B cell (primary cell): ENCODE data around the gene NOL4L. TPM values are rescaled to one million over a fixed set of nuclear protein-coding genes. Genes with fewer than 3 reads are reported as not detected.

Source experiments
- ATAC-seq: fragments of 200-7000 bp; cut with Tn5 transposase; one replicate; pipeline ENCODE4 v1.10.0; 2021; ENCODE audit warnings: low read depth, mild to moderate bottlenecking, moderate number of reproducible peaks, moderate library complexity
- CTCF ChIA-PET: fragments of 350-600 bp; sonication (Branson Sonifier 250); formaldehyde crosslinking; loops from one replicate; lab custom pipeline; 2021; ENCODE audit warnings: antibody characterized with exemption, inconsistent platforms; lab: Charles Lee
- POLR2A ChIA-PET: fragments of 350-600 bp; sonication (Branson Sonifier 250); formaldehyde crosslinking; loops from one replicate; lab custom pipeline; 2021; ENCODE audit warnings: antibody characterized with exemption; lab: Charles Lee
- DNase-seq: peaks from one replicate; pipeline ENCODE4 v3.0.0; 2013
- H2AFZ ChIP-seq: 2 replicates; pipeline ENCODE4 v1.6.1; 2012; ENCODE audit warnings: mild to moderate bottlenecking, low read depth, low read length; ENCODE audit not compliant: insufficient read depth, poor library complexity, severe bottlenecking
- H3K27ac ChIP-seq, 2 donors: 1 replicate in 1 of 2; 2 replicates in 1 of 2; pipeline ENCODE4 v1.5.1; 2012 to 2013; ENCODE audit warnings: low read length in 2 of 2, mild to moderate bottlenecking in 2 of 2, moderate library complexity in 1 of 2
- H3K27me3 ChIP-seq, 4 experiments: fragments of 200-600 bp in 1 of 4; sonication (generic) in 1 of 4; replicated peaks in 1 of 4; 1 replicate in 2 of 4; 2 replicates in 2 of 4; pipeline versions ENCODE4 v1.6.1 to v1.7.0; 2013 to 2016; ENCODE audit warnings: low read length in 3 of 4, mild to moderate bottlenecking in 2 of 4, mixed read lengths in 1 of 4, moderate library complexity in 1 of 4; ENCODE audit not compliant: insufficient read depth in 4 of 4, control insufficient read depth in 3 of 4; ENCODE audit errors: control extremely low read depth in 1 of 4
- H3K36me3 ChIP-seq, 2 experiments: replicated peaks in 1 of 2; 1 replicate in 1 of 2; 2 replicates in 1 of 2; pipeline versions ENCODE4 v1.6.1 to v1.7.1; 2013; ENCODE audit warnings: low read length in 1 of 2; ENCODE audit not compliant: insufficient read depth in 2 of 2, control insufficient read depth in 1 of 2; ENCODE audit errors: control extremely low read depth in 1 of 2, extremely low read depth in 1 of 2
- H3K4me1 ChIP-seq, 2 donors: fragments of 200-600 bp in 1 of 2; sonication (generic) in 1 of 2; 1 replicate in 1 of 2; 2 replicates in 1 of 2; pipeline versions ENCODE4 v1.5.1 to v1.6.1; 2013 to 2017; ENCODE audit warnings: low read length in 2 of 2; ENCODE audit not compliant: control insufficient read depth in 2 of 2, insufficient read depth in 2 of 2
- H3K4me2 ChIP-seq: replicated peaks from 2 replicates; pipeline ENCODE3; 2012; ENCODE audit warnings: mild to moderate bottlenecking, low read depth, low read length; ENCODE audit not compliant: poor library complexity, severe bottlenecking
- H3K4me3 ChIP-seq, 5 experiments: fragments of 200-600 bp in 1 of 5; sonication (generic) in 1 of 5; 1 replicate in 3 of 5; 2 replicates in 2 of 5; pipeline versions ENCODE4 v1.5.1 to v1.7.0; 2011 to 2016; ENCODE audit warnings: low read length in 4 of 5, mild to moderate bottlenecking in 4 of 5, low read depth in 2 of 5, control low read depth in 1 of 5, moderate library complexity in 1 of 5; ENCODE audit not compliant: insufficient read depth in 1 of 5; ENCODE audit errors: control extremely low read depth in 1 of 5, extremely low read depth in 1 of 5
- H3K79me2 ChIP-seq: fragments of 200-600 bp; sonication (generic); one replicate; pipeline ENCODE4 v1.6.0; 2016; ENCODE audit warnings: low read length; ENCODE audit not compliant: control insufficient read depth, insufficient read depth
- H3K9ac ChIP-seq: fragments of 200-600 bp; sonication (generic); 2 replicates; pipeline ENCODE4 v1.6.1; 2017; ENCODE audit warnings: mild to moderate bottlenecking, low read length, moderate library complexity
- H3K9me3 ChIP-seq, 3 donors: one replicate each; pipeline versions ENCODE4 v1.6.1 to v1.7.1; 2013; ENCODE audit warnings: low read length in 2 of 3; ENCODE audit not compliant: control insufficient read depth in 2 of 3, insufficient read depth in 1 of 3; ENCODE audit errors: control extremely low read depth in 1 of 3
- H4K20me1 ChIP-seq: 2 replicates; pipeline ENCODE4 v1.6.0; 2012; ENCODE audit warnings: mild to moderate bottlenecking, low read length; ENCODE audit not compliant: insufficient read depth, control insufficient read depth, poor library complexity, severe bottlenecking
- H3K27ac Mint-ChIP-seq: one replicate; pipeline ENCODE4 v1.8.0; 2021; ENCODE audit warnings: mixed read lengths
- H3K27me3 Mint-ChIP-seq: one replicate; pipeline ENCODE4 v1.8.0; 2021; ENCODE audit warnings: mixed read lengths
- H3K4me1 Mint-ChIP-seq: one replicate; pipeline ENCODE4 v1.8.0; 2021; ENCODE audit warnings: mixed read lengths
- H3K4me3 Mint-ChIP-seq: one replicate; pipeline ENCODE4 v1.8.0; 2021; ENCODE audit warnings: mixed read lengths
- H3K9me3 Mint-ChIP-seq: one replicate; pipeline ENCODE4 v1.8.0; 2022; ENCODE audit warnings: mixed read lengths; ENCODE audit not compliant: insufficient read depth
- EZH2 ChIP-seq: IDR thresholded peaks from 2 replicates; pipeline ENCODE4 v1.6.1; 2012; ENCODE audit warnings: borderline replicate concordance, low read depth, mild to moderate bottlenecking, moderate library complexity, low read length; ENCODE audit not compliant: insufficient read depth, poor library complexity, severe bottlenecking
- WGBS: methylation state at CpG from one replicate; pipeline ENCODE4 v1.1.5; 2013; ENCODE audit warnings: missing lambda C conversion rate; ENCODE audit not compliant: insufficient coverage; 5-methylcytosine and 5-hydroxymethylcytosine counted together
- intact Hi-C: fragments of 100-400 bp; cut with micrococcal nuclease; formaldehyde crosslinking; loops from one replicate; pipeline ENCODE4 v1.10.0; 2022
- polyA plus RNA-seq: library from polyadenylated mRNA; depleted of rRNA; stranded (reverse); fragments of >200 nt; gene quantifications from 2 replicates; pipeline ENCODE4 v1.2.3, GENCODE V29; 2012
- total RNA-seq, 2 donors: library from RNA; stranded (reverse); fragments of 120-200 nt in 1 of 2; gene quantifications; 1 replicate in 1 of 2; 2 replicates in 1 of 2; pipeline versions ENCODE4 v1.2.3 to v1.2.4, GENCODE V29; 2013 to 2022
- TF ChIP-seq, protein P1 (sequence below): fragments of 200-600 bp; IDR thresholded peaks from one replicate; pipeline ENCODE4 v1.8.0; 2022; ENCODE audit warnings: antibody characterized with exemption, mild to moderate bottlenecking

The NOL4L gene
- total and polyA plus RNA-seq, 2 donors (not counting 1 experiment from before 2014, with no cell fraction given) = 6.5 to 7.9 TPM

DNA sequence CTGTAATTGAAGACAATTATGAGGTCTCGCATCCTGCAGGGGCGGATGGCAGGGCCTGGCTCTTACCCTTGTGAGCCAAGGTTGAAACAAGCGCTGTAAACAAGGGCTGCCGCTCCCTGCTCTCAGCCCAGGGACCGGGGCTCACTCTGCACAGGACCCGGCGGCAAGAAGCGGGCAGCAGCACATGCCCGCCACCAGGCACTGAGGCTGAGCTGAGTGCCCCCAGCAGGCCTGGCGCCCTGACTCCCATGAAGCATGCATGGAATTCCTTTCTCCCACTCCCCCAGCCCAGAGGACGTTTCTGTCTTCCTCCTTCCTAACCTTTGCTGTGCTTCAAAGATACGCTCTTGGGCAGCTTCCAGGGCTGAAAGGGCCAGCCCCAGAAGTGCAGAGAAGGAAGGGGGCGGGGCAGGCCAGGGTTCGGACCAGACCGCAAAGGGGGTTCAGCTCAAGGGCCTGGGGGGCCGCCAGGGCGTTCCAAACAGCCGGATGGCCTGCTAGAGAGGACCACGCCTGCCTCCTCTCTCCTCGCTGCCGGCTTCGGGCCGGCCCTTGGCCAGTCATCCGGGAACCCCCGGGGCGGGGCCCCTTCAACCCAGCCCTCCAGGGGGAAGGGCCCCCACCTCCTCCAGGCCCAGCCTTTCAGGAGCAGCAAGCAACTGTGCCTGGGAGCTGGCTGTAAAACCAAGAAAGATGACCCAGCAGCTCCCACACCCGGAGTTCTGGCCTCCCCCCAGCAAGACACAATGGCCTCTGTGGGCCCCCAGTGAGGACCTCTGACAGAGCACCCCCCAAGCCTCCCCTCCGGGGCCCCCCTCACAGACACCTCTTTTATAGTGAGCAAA is 109.9 kb downstream of the NOL4L start:
- peaks cover 7% of the 10 kb centered on the region for H4K20me1 ChIP-seq
- peaks cover 6% of the 10 kb centered on the region for H3K79me2 ChIP-seq
- peak overlapping the region; percentile 63 for H3K4me2 ChIP-seq
- H3K36me3 ChIP-seq = no peaks in the 10 kb centered on the region
- Mint-ChIP-seq H3K27ac (peak overlapping the region; percentile 26), H3K4me3 (peak overlapping the region; percentile 34), H3K9me3 (no peaks in the 10 kb centered on the region), H3K4me1 (peaks cover 23% of the 10 kb centered on the region), H3K27me3 (no peaks in the 10 kb centered on the region)
- H2AFZ ChIP-seq = peak overlapping the region; percentile 53
- H3K4me1 ChIP-seq = peaks cover 19 to 34% of the 10 kb centered on the region in 2 donors
- ATAC-seq (peak; percentile 80), DNase-seq (no peak)
- H3K9me3 ChIP-seq = peaks cover 0 to 2% (median 0%) of the 10 kb centered on the region in 3 donors
- 30% methylated on average over 25 of the region's 28 CpGs for WGBS
- peaks cover 0 to 7% (median 0%) of the 10 kb centered on the region in 4 experiments for H3K27me3 ChIP-seq
- H3K4me3 ChIP-seq = peak overlapping the region in 3 of 5 experiments; percentile 4 to 32 (median 5)
- CTCF ChIA-PET = no interaction called here
- TF ChIP-seq, protein P1, sequence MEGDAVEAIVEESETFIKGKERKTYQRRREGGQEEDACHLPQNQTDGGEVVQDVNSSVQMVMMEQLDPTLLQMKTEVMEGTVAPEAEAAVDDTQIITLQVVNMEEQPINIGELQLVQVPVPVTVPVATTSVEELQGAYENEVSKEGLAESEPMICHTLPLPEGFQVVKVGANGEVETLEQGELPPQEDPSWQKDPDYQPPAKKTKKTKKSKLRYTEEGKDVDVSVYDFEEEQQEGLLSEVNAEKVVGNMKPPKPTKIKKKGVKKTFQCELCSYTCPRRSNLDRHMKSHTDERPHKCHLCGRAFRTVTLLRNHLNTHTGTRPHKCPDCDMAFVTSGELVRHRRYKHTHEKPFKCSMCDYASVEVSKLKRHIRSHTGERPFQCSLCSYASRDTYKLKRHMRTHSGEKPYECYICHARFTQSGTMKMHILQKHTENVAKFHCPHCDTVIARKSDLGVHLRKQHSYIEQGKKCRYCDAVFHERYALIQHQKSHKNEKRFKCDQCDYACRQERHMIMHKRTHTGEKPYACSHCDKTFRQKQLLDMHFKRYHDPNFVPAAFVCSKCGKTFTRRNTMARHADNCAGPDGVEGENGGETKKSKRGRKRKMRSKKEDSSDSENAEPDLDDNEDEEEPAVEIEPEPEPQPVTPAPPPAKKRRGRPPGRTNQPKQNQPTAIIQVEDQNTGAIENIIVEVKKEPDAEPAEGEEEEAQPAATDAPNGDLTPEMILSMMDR = no peak
- TF ChIP-seq EZH2 = no peak
- peak overlapping the region; percentile 37 for H3K9ac ChIP-seq
- intact Hi-C loops = no loop called here
- POLR2A ChIA-PET = interaction anchor here (0.6 kb wide), 1 partner anchor 23 kb away, joined by 3 read pairs; no protein-coding TSS in a partner anchor
- peak overlapping the region in 1 of 2 donors; percentile 12 for H3K27ac ChIP-seq

DNA sequence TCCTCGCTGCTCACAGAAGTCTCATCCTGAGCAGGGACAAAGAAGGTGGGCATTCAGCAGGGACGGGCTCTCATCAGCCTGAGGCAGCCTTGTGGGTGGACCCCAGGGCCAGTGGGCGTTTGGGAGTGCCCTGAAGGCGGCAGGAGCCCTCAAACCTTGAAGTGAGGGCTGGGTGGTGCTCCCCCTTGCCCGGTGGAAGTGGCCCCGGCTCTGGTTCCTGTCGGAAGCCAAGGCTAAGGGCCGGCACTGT is 110.5 kb downstream of the NOL4L start:
- no peak overlapping the region for H3K9ac ChIP-seq
- peaks cover 0 to 4% (median 0%) of the 10 kb centered on the region in 3 donors for H3K9me3 ChIP-seq
- no peak for DNase-seq
- peaks cover 0 to 7% (median 0%) of the 10 kb centered on the region in 4 experiments for H3K27me3 ChIP-seq
- H3K36me3 ChIP-seq = no peaks in the 10 kb centered on the region
- H3K4me1 ChIP-seq = peaks cover 19 to 36% of the 10 kb centered on the region in 2 donors
- peak overlapping the region; percentile 63 for H3K4me2 ChIP-seq
- no peak for ATAC-seq
- peaks cover 25% of the 10 kb centered on the region for H3K4me1 Mint-ChIP-seq
- H2AFZ ChIP-seq = no peak overlapping the region
- WGBS = 47% methylated on average over 8 of the region's 8 CpGs
- intact Hi-C loops = no loop called here
- peaks cover 11% of the 10 kb centered on the region for H3K79me2 ChIP-seq
- no peaks in the 10 kb centered on the region for H3K9me3 Mint-ChIP-seq
- ChIA-PET CTCF (no interaction called here), POLR2A (interaction anchor here (0.6 kb wide), 1 partner anchor 24 kb away, joined by 3 read pairs; no protein-coding TSS in a partner anchor)
- H3K27me3 Mint-ChIP-seq = no peaks in the 10 kb centered on the region
- H4K20me1 ChIP-seq = peaks cover 7% of the 10 kb centered on the region
- H3K27ac ChIP-seq = no peak overlapping the region
- no peak for TF ChIP-seq EZH2
- TF ChIP-seq, protein P1 = no peak
- H3K4me3 ChIP-seq = no peak overlapping the region
- no peak overlapping the region for H3K4me3 Mint-ChIP-seq
- no peak overlapping the region for H3K27ac Mint-ChIP-seq
